Activated CD8-positive, alpha-beta memory T cell treated with anti-CD3 and anti-CD28 coated beads, Interleukin-2, amount 50 U/mL, for 48 hours (primary cell): Measurements from ENCODE around the gene CDC14A.

ENCODE experiments used
- DNase-seq: peaks from one replicate; pipeline ENCODE4 v3.0.0-alpha.2; 2020

The CDC14A gene

GRCh38 chr1:100544791-100545190 lies 192.5 kb downstream of the CDC14A start:
- DNase-seq = no peak

GRCh38 chr1:100545855-100546254 lies 193.5 kb downstream of the CDC14A start:
- DNase-seq = no peak

- DNase-seq = no peak
These were observed 199.7 kb downstream of the CDC14A start for GRCh38 chr1:100552031-100552430.

DNA sequence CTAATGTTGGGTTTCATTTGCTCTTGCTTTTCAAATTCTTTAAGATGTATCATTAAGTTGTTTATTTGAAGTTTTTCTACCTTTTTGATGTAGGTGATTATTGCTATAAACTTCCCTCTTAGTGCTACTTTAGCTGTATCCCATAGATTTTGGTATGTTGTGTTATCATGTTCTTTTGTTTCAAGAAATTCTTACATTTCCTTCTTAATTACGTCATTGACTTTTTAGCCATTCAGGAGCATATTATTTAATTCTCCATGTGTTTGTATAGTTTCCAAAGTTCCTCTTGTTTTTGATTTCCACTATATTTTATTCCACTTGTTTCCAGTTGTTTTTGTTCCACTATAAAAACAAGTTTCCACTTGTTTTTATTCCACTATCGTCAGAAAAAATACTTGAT lies 200.6 kb downstream of the CDC14A start:
- DNase-seq = no peak

DNA sequence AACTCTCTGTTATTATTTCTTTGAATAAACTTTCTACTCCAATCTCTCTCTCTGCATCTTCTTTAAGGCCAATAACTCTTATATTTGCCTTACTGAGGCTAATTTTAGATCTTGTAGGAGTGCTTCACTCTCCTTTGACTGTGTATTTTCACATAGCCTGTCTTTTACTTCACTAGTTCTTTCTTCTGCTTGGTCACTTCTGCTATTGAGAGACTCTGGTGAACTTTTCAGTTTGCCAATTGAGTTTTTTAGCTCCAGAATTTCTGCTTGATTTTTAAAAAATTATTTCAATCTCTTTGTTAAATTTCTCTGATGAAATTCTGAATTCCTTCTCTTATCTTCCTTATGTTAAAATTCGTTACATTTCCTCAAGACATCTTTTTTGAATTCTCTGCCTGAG lies 203.9 kb downstream of the CDC14A start:
- no peak for DNase-seq

GRCh38 chr1:100556925-100557605 lies 204.8 kb downstream of the CDC14A start:
- no peak for DNase-seq

DNA sequence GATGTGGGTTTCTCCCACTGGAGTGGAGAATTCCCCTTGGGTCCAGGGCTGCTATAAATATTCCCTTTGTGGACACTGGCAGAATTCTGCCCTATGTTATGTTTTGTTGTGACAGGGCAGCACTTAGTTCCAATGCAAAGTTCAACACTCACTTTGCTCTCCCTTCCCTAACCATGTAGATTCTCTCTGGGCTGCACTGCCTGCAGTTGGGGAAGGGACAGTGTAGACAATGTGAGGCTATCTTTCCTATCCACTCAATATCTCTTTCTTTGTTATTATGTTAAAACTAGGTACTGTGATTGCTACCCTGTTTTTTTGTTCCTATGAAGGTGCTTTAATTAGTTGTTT lies 205.3 kb downstream of the CDC14A start:
- no peak for DNase-seq

- no peak for DNase-seq
These were observed 213.2 kb downstream of the CDC14A start for GRCh38 chr1:100565533-100565932.

DNA sequence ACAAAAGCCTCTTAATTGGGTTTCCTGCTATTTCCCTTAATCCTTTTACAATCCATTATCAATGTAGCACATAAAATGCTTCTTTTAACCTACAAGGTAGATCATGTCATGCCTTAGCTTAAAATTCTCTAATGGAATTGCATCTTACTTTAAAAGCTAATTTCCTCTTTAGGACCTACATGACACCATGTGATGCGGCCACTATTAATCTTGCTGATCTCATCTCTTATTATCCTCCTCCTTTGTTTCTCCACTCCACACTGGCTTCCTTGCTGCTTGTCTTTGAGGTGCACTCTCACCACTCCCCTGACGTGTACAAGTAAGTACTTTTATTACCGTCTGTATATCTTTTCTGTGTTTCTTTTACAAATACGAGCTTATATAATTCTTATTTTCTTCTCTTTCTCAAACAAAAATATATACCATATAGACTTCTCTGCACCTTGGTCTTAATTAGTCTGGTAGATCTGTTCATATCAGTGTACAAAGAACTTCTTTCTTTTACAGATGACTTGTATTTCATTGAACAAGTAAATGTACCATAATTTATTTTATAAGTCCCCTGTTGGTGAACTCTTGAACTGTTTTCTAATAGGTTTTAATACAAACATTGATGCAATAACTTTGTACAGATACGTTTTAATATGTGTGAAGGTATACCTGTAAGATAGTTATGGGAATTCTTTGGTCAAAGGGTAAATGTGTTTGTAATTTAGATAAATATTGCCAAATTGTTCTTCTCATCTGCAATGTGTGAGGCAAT lies 213.8 kb downstream of the CDC14A start:
- no peak for DNase-seq

GRCh38 chr1:100567062-100567461 lies 214.8 kb downstream of the CDC14A start:
- DNase-seq = no peak
